Retina (tissue), 1 donor: ENCODE results near the gene POLDIP2.
A peak's percentile ranks its signal among the peaks of the same experiment; 100 is the strongest.

Source experiments
- DNase-seq: peaks from one replicate; pipeline ENCODE4 v3.0.0-alpha.2; 2016

Gene POLDIP2

DNA sequence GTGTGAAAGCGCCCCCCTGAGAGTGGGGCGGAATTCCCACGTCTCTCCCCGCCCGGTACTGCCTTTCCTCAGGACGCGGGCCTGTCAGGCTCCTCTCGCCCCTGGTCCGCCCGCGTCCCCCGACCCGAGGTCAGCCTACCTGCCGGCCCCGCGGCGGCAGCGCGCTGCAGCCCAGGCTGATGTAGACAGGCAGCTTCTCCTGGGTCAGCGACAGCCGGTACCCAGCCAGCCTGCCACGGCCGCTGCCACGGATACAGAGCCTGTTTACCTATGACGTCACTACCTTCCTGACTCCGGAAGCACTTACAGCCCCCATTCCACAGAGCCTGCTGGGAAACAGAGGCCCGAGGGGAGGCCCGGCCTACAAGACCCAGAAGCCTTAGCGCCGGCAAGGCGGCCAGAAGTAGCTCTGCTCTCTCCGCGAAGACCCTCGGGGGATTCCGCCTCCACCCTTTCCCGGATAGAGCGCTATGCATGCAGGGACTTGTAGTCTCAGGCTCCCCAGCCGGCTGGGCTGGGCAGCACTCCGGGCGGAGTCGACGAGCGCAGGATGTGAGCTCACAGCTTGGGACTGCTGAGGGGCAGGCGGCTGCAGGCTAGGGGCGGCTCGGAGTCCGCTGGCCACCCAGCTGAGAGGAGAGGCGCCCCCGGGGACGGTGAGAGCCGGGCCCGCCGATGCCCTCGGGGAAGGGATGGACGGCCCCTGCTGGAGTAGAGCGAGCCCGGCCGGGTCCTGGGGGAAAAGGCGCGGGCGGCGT is 21.9 kb downstream of the POLDIP2 start, which contains the start of the genes IFT20 and TNFAIP1:
Gene IFT20 (minus strand): TSS at position 272 of the 758 bp plus-strand sequence. CDS start 3,487 bp downstream, outside the sequence.
Gene TNFAIP1 (plus strand): TSS at position 561 of the 758 bp plus-strand sequence. CDS start 3,761 bp downstream, outside the sequence.
- DNase-seq, result peak; percentile 97

DNA sequence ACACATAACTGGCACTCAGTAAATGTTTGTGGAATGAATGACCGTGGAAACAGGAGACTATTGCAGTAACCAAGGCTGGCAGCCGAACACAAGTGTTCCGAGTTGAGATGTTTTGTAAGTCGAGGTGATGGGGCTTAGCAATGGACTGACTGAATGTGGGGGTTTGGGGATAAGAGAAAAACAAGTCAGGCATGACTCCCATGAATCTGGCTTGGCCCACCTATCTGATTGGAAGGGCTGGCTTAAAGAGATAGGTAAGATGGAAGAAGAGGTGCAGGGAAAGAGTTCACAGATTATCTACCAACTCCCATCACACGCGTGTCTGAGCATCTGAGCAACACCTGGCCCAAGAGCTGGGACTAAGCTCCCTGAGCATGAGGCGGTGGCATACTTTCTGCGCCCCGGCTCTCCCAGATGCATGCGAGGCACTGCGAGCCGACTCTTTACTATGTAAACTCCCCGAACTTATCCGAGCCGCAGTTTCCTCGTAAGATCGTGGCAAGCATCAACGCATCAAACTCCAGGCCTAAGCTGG is 22.6 kb downstream of the POLDIP2 start:
- no peak for DNase-seq

- DNase-seq, result no peak
These were observed 23.2 kb downstream of the POLDIP2 start for GRCh38 chr17:28334171-28334570.

DNA sequence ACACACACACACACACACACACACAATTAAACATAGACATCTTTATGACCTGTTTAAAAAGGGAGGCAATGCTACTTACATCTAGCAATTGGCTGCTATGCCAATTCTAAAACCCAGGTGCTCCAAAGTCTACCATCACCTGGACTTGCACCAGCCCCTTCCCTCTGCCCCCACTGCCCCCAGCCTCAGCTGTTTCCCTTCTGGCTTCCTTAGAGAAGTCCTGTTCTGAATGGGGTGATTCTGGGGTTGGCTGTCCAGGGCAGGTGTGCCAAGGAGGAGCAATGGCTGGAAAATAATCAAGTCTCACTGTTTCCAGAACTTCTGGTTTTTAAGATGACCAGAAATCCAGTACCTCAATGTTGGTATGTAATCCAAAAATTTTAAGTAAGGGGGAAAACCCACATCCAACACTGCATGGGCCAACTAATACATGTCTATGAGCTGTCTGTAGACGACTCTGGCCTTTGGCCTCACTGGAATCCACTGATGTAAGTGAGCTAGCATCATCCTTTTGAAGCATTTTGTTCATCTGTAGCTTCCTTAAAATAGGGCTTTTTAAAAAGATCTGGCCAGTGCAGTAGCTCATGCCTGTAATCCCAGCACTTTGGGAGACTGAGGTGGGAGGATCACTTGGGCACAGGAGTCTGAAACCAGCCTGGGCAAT is 24.1 kb downstream of the POLDIP2 start:
- DNase-seq, result no peak

DNA sequence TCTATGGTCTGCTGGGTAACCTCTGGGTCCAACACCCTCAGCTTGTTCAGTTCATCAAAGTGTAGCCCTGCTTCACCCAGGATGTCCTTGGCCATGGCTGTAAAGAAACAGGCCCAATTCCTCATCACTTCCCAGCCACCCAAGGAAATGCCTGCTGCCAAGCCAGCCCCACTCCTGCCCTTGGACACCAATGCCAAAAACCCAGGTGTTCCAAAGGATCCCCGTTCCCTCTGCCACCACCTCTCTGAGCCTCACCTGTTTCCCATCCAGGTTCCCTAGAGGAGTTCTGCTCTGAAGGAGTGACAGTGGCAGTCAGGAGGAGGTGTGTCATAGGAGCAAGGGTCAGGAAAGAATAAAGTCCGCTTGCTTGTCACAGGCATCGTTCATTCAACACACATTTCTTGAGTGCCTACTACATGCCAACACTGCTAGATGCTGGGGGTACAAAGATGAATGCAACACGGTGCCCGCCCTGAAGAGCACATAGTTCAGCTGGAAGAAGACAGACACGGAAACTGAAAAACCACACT is 25.4 kb downstream of the POLDIP2 start:
- no peak for DNase-seq

DNA sequence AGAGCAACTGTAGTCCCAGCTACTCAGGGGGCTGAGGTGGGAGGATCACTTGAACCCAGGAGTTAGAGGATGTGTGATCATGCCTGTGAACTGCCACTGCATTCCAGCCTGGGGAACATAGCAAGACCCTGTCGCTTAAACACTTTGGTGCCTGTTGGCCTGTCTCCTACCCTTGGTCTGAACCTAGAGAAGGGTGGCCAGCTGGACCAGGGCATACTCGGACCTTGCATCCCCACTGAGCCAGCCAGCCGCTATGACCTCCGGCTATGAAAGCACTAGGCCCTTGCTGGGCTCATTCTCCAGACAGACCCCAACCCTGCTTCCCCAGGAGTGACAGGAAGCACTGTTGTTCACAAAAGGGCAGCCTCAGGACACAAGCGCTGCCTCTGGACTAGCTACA is 26.7 kb downstream of the POLDIP2 start:
- DNase-seq, result no peak

- DNase-seq, result no peak
These were observed 29.0 kb downstream of the POLDIP2 start for GRCh38 chr17:28328325-28328724.

- DNase-seq, result no peak
These were observed 29.6 kb downstream of the POLDIP2 start for GRCh38 chr17:28327709-28328108.

DNA sequence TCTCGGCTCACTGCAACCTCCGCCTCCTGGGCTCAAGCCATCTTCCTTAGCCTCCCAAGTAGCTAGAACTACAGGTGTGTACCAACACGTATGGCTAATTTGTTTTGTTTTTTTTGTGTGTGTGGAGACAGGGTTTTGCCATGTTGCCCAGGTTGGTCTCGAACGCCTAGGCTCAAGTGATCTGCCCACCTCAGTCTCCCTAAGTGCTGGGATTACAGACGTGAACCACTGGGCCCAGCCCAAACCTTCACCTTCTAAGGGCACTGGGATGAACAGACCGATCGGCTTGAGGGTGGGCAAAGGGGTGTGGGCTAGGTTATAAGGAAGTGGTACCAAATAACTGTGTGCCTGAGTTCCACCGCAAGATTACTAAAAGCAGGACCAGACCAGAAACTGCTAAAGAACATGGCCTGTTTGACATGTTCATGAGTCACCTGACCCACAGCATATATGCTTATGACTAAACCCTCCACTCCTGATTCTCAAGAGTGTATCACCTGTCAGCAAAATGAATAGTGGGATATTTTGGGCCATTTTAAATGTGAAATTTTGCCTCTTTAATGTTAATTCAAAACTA is 30.2 kb downstream of the POLDIP2 start:
- no peak for DNase-seq

DNA sequence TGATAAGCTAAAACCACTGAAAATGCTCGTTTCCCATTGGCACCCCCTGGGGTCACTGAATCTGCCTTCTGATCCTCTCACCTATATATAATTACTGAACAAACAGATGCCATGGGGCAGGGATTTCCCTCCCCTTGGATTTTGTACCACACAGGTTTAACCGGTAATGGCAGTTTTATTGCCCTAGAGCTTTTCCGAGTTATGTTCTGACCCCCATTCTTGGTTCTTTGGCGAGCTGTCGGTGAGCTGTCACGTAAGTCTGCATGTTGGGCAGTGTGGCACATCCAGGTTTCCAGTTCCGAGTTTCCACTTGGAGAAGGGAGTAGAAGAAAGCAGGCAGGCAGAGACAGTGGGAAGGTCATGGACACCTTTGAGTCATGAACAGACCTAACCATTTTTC is 31.2 kb downstream of the POLDIP2 start:
- DNase-seq, result no peak

DNA sequence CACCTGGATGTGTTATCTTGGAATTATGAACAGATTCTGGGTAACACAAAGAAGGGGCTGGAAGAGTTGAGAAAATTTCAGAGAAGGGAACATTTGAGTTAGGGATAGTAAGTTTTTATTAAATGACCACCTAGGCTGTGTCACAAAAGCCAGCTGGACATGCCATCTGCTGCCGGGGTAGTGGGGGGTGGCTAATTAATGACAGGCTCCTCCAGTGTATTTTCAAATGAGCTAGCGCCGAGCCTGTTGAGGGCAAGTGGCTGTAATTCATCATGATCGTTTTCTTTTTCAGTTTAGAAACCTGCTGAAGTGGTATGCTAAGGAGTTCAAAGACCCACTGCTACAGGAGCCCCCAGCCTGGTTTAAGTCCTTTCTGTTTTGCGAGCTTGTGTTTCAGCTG is 32.1 kb downstream of the POLDIP2 start:
- peak; percentile 17 for DNase-seq

GRCh38 chr17:28324781-28325180 is 32.5 kb downstream of the POLDIP2 start:
- DNase-seq, result no peak

DNA sequence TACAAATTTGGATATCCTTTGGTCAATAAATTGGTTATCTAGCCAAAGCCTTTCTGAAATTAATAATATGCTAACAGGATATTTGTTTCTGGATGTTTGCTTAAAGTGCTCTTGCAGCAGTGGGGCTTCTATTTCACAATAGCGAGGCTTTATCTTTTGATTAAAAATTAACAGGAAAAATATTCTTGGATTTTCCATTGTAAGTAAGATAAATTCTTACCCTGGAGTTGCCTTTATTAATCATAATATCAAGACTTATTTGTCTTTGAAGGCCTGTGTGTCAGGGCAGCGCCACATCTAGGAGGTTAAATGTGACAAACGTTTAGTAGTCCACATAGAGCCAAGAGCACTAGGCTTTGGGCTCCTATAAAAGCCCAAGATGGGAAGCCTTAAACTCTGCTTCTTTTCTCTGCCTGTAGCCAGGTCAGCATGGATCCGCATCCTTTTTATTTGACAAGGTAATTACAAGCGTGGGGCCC is 33.0 kb downstream of the POLDIP2 start:
- no peak for DNase-seq

DNA sequence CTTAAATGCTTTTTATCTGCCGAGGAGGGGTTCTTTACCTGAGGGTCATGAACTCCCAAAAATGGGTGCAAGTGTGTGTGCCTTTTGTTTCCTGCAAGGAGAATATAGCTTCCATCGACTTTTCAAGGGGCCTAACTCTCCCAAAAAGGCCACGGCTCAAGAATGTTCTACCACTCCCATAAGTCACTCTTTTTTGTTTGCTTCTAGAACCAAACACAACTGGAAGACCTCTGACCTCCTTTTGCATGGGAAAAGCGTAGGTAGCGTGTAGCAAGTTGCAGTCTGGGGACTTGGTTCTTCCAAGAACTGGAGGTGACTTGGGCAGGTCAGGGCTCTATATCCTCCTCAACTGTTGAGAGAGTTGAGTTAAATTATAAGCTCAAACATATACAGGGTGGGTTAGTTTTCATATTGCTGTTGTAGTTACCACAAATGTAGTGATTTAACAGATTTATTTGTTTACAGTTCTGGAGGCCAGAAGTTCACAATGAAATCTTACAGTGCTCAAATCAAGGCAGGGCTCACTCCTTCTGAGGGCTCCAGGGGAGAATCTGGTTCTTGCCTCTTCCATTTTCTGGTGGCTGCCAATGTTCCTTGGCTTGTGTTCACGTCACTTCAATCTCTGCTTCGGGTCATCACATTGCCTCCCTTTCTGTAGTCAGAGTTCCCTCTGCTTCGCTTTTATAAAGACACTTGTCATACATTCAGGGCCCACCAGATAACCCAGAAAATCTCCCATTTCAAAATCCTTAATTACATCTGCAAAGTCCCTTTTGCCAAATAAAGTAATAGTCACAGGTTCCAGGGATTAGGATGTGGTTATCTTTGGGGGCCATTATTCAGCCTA is 36.9 kb downstream of the POLDIP2 start:
- no peak for DNase-seq

- DNase-seq, result no peak
These were observed 37.8 kb downstream of the POLDIP2 start for GRCh38 chr17:28319598-28319935.

DNA sequence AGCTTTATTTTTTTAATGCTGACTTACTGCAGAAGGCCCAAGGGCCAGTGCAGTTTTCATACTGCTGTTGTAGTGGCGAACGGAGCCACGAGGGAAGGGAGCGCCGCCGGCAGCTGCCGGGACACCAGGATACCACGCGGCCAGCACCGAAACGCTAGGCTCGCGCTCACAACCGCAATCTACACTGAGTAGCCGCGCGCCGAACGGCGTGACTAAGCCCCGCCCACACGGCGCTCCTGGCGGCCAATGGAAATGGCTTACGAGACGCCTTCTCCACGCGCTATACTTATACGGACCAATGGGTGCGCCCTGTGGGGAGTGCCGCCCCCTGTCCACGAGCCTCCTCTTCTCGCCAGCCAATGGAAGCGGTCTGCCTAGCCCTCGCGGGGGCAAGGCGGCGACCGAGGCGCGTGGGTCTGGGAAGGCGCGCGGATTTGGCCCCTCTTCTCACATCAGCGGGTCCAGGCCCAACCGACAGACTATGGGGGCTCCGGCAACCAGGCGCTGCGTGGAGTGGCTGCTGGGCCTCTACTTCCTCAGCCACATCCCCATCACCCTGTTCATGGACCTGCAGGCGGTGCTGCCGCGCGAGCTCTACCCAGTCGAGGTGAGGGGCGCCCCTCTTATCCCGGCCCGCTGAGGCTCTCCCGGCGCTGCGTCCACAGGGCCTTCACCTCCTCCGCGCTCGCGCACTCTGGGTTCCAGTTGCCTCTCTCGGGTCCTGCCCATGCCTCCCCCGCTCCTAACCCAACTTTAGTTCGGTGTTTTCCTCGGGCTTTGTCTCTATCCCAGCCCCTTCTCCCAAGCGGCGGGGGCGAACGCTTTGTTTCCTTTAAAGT is 38.3 kb downstream of the POLDIP2 start, which contains the start of gene TMEM97:
Gene TMEM97 (plus strand): TSS at position 442 of the 839 bp plus-strand sequence. CDS start 40 bp downstream, at position 482.
- peak; percentile 97 for DNase-seq

DNA sequence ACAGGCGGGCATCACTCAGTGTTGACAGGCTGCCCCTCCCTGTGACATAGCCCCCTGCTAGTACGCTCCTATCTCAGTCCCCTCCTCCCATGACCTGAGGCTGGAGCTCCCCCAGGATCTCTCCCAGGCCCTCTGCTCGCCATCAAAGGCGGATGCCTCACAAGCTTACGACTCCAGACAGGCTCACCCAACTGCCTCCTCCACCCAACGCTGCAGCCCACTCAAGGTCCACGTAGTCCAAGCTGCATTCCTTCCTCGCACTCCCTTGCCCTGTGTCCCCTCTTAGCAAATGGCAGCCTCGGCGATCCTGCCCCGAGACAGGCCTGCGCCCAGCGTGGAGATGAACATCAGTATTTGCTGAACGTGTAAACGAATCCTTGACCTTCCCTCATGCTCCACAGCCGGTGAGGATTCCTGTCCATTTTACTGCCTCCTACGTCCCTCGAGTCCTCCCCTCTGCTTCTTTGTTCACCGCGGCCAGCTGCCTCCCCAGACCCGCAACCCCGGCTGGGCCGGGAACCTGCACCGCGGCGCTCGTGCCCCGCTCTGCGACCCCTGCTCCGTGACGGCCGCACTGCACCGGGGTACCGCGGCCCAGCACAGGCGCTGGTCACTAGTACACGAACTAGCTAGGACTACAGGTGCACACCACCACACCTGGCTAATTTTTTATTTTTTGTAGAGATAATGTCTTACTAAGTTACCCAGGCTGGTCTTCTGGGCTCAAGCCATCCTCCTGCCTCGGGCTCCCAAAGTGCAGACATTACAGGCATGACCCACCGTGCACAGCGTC is 39.2 kb downstream of the POLDIP2 start:
- no peak for DNase-seq

DNA sequence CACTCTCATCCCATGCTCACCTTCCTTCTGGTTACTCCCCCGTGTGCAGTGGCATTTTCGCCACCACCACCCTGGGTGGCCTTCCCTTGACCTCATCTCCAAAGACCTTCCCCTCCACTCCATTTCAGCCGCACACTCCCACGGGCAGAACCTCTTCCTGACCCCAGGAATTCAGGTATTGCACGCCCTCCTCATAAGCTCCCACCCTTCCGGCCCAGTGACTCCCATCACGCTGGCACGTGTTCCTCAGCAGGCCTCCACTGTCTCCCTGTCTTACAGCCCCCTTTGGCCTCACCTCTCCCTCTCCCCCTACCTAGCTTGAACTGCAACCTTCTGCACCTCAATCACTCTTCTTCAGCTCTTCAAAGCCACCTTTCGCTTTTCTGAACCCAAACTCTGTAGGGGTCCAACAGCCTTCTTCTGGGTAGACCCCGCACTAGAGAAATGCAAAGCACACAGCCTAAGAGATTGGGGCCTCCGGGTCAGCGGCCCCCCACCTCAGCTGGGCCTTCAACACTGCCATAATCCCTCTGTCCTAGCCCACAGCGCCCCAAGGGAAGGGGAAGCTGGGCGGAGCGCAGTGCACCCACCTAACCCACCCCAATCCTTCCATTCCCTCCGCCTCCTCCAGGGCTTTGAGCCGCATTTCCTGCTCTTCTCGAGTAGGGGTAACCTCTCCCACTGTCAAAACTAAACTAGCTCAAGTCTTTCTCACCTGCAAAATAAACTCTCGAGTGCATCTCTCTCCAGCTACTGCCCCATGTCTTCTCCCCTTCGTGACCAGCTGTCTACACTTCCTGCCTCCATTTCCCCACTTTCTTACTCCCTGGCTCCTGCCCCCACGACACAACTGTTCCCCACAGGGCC is 40.0 kb downstream of the POLDIP2 start:
- DNase-seq, result peak; percentile 12
